ENCODE results near the gene NDEL1. TPM values are rescaled to one million over a fixed set of nuclear protein-coding genes. Genes with fewer than 3 reads are reported as not detected.

The NDEL1 gene
- total and polyA plus RNA-seq, 9 of the 15 experiments (the other 6 are each of a cell fraction or from before 2014, with no cell fraction given): 0.86 to 30.5 (median 22.7) TPM

DNA sequence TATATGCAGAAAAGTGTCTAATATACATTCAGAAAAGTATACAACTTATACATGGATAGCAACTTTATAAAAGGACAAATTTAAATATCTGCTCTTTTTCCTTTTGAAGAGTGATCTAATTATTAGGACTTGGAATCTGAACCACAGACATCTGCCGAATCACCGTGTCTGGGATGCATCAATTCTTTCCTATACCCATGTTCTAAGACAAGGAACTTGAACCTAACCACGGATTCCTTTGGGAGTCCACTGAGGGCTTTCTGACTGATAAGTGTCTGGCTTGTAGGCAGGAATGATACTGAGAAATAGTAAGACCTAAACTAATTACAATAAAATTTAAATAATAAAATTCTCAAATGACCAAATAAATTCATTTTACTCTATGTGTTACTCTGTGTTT is 54.2 kb downstream of the NDEL1 start:
- Histone ChIP-seq H3K9ac (ENCODE audit: insufficient read depth in 1 of 2, low read depth in 2 of 2, low read length in 2 of 2) (no peak overlapping the region), H3K79me2 (ENCODE audit: control insufficient read depth, insufficient read depth, low read length) (no peaks in the 10 kb centered on the region), H3K36me3 (ENCODE audit: control insufficient read depth, insufficient read depth, low read length) (peaks cover 92% of the 10 kb centered on the region), H2AFZ (ENCODE audit: low read depth, low read length) (no peak overlapping the region), H3K9me3 (replicated peaks; ENCODE audit: control insufficient read depth, insufficient read depth, low read depth, low read length) (peaks cover 3% of the 10 kb centered on the region; the same call in 1 of the 2 replicates), H3K27ac (ENCODE audit: extremely low read depth, low read depth, low read length) (no peak overlapping the region), H3K4me1 (replicated peaks in 1 of 2; ENCODE audit: control insufficient read depth in 2 of 2, insufficient read depth in 2 of 2, low read length in 2 of 2) (no peaks in the 10 kb centered on the region; a peak in 1 of 5 replicates), H3K4me3 (no peak overlapping the region), H3K27me3 (ENCODE audit: control insufficient read depth in 2 of 2, insufficient read depth in 2 of 2, low read length in 2 of 2) (no peaks in the 10 kb centered on the region), H3K4me2 (ENCODE audit: insufficient read depth, low read length) (no peak overlapping the region), H4K20me1 (replicated peaks; ENCODE audit: control insufficient read depth, insufficient read depth, low read length) (no peaks in the 10 kb centered on the region), H3K9me1 (ENCODE audit: control insufficient read depth, insufficient read depth, low read length) (no peaks in the 10 kb centered on the region)
- no TSS peak for BruUV-seq (replicated peaks)
- no peak for FAIRE-seq
- in situ Hi-C loops (cut with MboI) (no loop called here), intact Hi-C loops (cut with micrococcal nuclease) (no loop called here)
- ATAC-seq: no peak
- TF ChIP-seq, protein P1, sequence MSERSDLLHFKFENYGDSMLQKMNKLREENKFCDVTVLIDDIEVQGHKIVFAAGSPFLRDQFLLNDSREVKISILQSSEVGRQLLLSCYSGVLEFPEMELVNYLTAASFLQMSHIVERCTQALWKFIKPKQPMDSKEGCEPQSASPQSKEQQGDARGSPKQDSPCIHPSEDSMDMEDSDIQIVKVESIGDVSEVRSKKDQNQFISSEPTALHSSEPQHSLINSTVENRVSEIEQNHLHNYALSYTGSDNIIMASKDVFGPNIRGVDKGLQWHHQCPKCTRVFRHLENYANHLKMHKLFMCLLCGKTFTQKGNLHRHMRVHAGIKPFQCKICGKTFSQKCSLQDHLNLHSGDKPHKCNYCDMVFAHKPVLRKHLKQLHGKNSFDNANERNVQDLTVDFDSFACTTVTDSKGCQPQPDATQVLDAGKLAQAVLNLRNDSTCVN (CRISPR knock-in tag; IDR thresholded peaks at IDR 0.05): no peak
- no peak for TF ChIP-seq GATAD2B (IDR thresholded peaks at IDR 0.05; ENCODE audit: borderline replicate concordance)
- TF ChIP-seq, protein P2, sequence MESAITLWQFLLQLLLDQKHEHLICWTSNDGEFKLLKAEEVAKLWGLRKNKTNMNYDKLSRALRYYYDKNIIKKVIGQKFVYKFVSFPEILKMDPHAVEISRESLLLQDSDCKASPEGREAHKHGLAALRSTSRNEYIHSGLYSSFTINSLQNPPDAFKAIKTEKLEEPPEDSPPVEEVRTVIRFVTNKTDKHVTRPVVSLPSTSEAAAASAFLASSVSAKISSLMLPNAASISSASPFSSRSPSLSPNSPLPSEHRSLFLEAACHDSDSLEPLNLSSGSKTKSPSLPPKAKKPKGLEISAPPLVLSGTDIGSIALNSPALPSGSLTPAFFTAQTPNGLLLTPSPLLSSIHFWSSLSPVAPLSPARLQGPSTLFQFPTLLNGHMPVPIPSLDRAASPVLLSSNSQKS (CRISPR knock-in tag; IDR thresholded peaks at IDR 0.05): no peak
- TF ChIP-seq ZSCAN29 (IDR thresholded peaks at IDR 0.05): no peak
- TF ChIP-seq NCOA6 (IDR thresholded peaks at IDR 0.05): no peak
- TF ChIP-seq GABPB1 (CRISPR knock-in tag; IDR thresholded peaks at IDR 0.05): no peak
- no peak for TF ChIP-seq ZNF253 (CRISPR knock-in tag; conservative IDR thresholded peaks at IDR 0.05)
- no peak for TF ChIP-seq MED1 (CRISPR knock-in tag; IDR thresholded peaks at IDR 0.05; ENCODE audit: borderline replicate concordance)
- TF ChIP-seq MAFK (IDR thresholded peaks at IDR 0.05; ENCODE audit: low read length): no peak
- TF ChIP-seq, protein P3, sequence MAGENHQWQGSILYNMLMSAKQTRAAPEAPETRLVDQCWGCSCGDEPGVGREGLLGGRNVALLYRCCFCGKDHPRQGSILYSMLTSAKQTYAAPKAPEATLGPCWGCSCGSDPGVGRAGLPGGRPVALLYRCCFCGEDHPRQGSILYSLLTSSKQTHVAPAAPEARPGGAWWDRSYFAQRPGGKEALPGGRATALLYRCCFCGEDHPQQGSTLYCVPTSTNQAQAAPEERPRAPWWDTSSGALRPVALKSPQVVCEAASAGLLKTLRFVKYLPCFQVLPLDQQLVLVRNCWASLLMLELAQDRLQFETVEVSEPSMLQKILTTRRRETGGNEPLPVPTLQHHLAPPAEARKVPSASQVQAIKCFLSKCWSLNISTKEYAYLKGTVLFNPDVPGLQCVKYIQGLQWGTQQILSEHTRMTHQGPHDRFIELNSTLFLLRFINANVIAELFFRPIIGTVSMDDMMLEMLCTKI (IDR thresholded peaks at IDR 0.05; ENCODE audit: partially characterized antibody): no peak
- ChIA-PET POLR2A (no interaction called here), CTCF (ENCODE audit: low intra/inter-chr PET ratio) (interaction anchor here (0.6 kb wide), 1 partner anchor 80 kb away, joined by 4 read pairs; no protein-coding TSS in a partner anchor)
- no peak for DNase-seq (ENCODE audit: extremely low read depth in 1 of 4, low spot score in 3 of 4)
- 74% methylated on average over 3 of the region's 3 CpGs for WGBS (ENCODE audit: insufficient coverage, low coverage, missing lambda C conversion rate)

Data from K562 (cell line).